ENCODE results near the gene OBSCN. TPM values are rescaled to one million over a fixed set of nuclear protein-coding genes. Genes with fewer than 3 reads are reported as not detected.

Gene OBSCN
- total and polyA plus RNA-seq, 2 of the 4 experiments (the other 2 are of a cell fraction), result 4.1 to 9.5 TPM

DNA sequence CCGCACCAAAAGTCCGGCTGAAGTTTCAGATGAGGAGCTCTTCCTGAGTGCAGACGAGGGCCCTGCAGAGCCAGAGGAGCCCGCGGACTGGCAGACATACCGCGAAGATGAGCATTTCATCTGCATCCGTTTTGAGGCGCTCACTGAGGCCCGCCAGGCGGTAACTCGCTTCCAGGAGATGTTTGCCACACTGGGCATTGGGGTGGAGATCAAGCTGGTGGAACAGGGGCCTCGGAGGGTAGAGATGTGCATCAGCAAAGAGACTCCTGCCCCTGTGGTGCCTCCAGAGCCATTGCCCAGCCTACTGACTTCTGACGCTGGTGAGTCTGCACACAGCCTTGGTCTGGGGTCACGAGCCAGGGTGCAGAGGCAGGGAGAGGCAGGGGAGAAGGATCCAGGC, 114.1 kb downstream of the OBSCN start:
- Histone ChIP-seq H2AFZ (replicated peaks; ENCODE audit: low read length, poor library complexity) (no peak overlapping the region), H3K14ac (replicated peaks; ENCODE audit: low read depth, low read length) (no peak overlapping the region), H3K27ac (ENCODE audit: insufficient read depth, low read length) (no peak overlapping the region), H4K8ac (ENCODE audit: low read depth in 2 of 2, low read length in 2 of 2) (no peak overlapping the region), H2BK120ac (ENCODE audit: low read depth, low read length) (no peak overlapping the region), H2AK5ac (ENCODE audit: low read depth, low read length) (no peak overlapping the region), H3K4me3 (ENCODE audit: insufficient read depth, low read depth, low read length) (no peak overlapping the region), H3K9ac (ENCODE audit: low read depth, low read length) (no peak overlapping the region), H3K79me1 (ENCODE audit: low read depth in 1 of 2, low read length in 2 of 2) (no peaks in the 10 kb centered on the region), H2BK5ac (ENCODE audit: low read depth, low read length, poor library complexity, severe bottlenecking) (no peak overlapping the region), H3K18ac (ENCODE audit: low read depth, low read length) (no peak overlapping the region), H2AK9ac (replicated peaks; ENCODE audit: low read depth, low read length, poor library complexity) (no peak overlapping the region), H3K4me2 (ENCODE audit: low read depth, low read length) (no peak overlapping the region), H2BK15ac (ENCODE audit: low read depth, low read length) (no peak overlapping the region), H3K56ac (ENCODE audit: extremely low read depth, insufficient read depth, low read length) (no peak overlapping the region), H4K5ac (ENCODE audit: low read depth, low read length) (no peak overlapping the region), H4K91ac (ENCODE audit: insufficient read depth, low read depth, low read length) (peak overlapping the region; percentile 34), H4K20me1 (ENCODE audit: insufficient read depth, low read length) (no peaks in the 10 kb centered on the region), H3K4me1 (ENCODE audit: control insufficient read depth, insufficient read depth, low read length) (peaks cover 11% of the 10 kb centered on the region), H3K4ac (ENCODE audit: low read depth, low read length) (no peak overlapping the region), H3K9me3 (ENCODE audit: control insufficient read depth, insufficient read depth, low read length) (peaks cover 4% of the 10 kb centered on the region; the same call in 1 of the 2 replicates), H3K23ac (ENCODE audit: low read depth, low read length) (no peak overlapping the region), H3K9me1 (ENCODE audit: insufficient read depth, low read length) (0 out of 2 replicates have a peak, but pooled peaks cover 14% of the 10 kb centered on the region), H2BK20ac (ENCODE audit: low read depth, low read length) (no peak overlapping the region), H3K27me3 (ENCODE audit: control insufficient read depth, insufficient read depth, low read length) (no peaks in the 10 kb centered on the region), H3K36me3 (ENCODE audit: control insufficient read depth, insufficient read depth, low read length) (peaks cover 46% of the 10 kb centered on the region)
- ATAC-seq (ENCODE audit: low read depth) (no peak), DNase-seq (no peak)
- TF ChIP-seq, protein P1, sequence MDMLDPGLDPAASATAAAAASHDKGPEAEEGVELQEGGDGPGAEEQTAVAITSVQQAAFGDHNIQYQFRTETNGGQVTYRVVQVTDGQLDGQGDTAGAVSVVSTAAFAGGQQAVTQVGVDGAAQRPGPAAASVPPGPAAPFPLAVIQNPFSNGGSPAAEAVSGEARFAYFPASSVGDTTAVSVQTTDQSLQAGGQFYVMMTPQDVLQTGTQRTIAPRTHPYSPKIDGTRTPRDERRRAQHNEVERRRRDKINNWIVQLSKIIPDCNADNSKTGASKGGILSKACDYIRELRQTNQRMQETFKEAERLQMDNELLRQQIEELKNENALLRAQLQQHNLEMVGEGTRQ (IDR thresholded peaks at IDR 0.05; ENCODE audit: low read depth, low read length), result no peak
- TF ChIP-seq CEBPB (IDR thresholded peaks at IDR 0.05; ENCODE audit: low read depth, low read length) (no peak), RCOR1 (IDR thresholded peaks at IDR 0.05; ENCODE audit: insufficient replicate concordance, low read length) (no peak), POLR2A (IDR thresholded peaks at IDR 0.05; ENCODE audit: low read depth, low read length) (no peak), MAZ (IDR thresholded peaks at IDR 0.05; ENCODE audit: borderline replicate concordance, low read depth, low read length) (no peak), RAD21 (IDR thresholded peaks at IDR 0.05; ENCODE audit: low read length) (no peak), NFE2L2 (IDR thresholded peaks at IDR 0.05; ENCODE audit: low read depth, low read length) (no peak), BHLHE40 (IDR thresholded peaks at IDR 0.05; ENCODE audit: low read depth, low read length) (no peak), SMC3 (IDR thresholded peaks at IDR 0.05; ENCODE audit: low read depth, low read length) (no peak), MXI1 (IDR thresholded peaks at IDR 0.05; ENCODE audit: borderline replicate concordance, low read depth, low read length) (no peak), MAFK (IDR thresholded peaks at IDR 0.05; ENCODE audit: low read depth, low read length) (no peak), CHD1 (IDR thresholded peaks at IDR 0.05; ENCODE audit: low read depth, low read length) (no peak), RFX5 (IDR thresholded peaks at IDR 0.05; ENCODE audit: low read depth, low read length) (no peak), FOS (IDR thresholded peaks at IDR 0.05; ENCODE audit: low read depth, low read length) (no peak)
- TF ChIP-seq, protein P2, sequence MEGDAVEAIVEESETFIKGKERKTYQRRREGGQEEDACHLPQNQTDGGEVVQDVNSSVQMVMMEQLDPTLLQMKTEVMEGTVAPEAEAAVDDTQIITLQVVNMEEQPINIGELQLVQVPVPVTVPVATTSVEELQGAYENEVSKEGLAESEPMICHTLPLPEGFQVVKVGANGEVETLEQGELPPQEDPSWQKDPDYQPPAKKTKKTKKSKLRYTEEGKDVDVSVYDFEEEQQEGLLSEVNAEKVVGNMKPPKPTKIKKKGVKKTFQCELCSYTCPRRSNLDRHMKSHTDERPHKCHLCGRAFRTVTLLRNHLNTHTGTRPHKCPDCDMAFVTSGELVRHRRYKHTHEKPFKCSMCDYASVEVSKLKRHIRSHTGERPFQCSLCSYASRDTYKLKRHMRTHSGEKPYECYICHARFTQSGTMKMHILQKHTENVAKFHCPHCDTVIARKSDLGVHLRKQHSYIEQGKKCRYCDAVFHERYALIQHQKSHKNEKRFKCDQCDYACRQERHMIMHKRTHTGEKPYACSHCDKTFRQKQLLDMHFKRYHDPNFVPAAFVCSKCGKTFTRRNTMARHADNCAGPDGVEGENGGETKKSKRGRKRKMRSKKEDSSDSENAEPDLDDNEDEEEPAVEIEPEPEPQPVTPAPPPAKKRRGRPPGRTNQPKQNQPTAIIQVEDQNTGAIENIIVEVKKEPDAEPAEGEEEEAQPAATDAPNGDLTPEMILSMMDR (conservative IDR thresholded peaks at IDR 0.05; ENCODE audit: low read depth, low read length), result no peak
- TF ChIP-seq, protein P3, sequence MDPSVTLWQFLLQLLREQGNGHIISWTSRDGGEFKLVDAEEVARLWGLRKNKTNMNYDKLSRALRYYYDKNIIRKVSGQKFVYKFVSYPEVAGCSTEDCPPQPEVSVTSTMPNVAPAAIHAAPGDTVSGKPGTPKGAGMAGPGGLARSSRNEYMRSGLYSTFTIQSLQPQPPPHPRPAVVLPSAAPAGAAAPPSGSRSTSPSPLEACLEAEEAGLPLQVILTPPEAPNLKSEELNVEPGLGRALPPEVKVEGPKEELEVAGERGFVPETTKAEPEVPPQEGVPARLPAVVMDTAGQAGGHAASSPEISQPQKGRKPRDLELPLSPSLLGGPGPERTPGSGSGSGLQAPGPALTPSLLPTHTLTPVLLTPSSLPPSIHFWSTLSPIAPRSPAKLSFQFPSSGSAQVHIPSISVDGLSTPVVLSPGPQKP (IDR thresholded peaks at IDR 0.05; ENCODE audit: borderline replicate concordance, low read depth, low read length), result no peak
- CTCF ChIA-PET, result no interaction called here
- BruUV-seq (replicated peaks), result no TSS peak
- WGBS, 2 experiments (ENCODE audit: extremely low coverage in 2 of 2, insufficient read length in 1 of 2), result 96% methylated on average over 11 of the region's 15 CpGs; no CpG with 5 or more reads in 1 of the 2 experiments
- dilution Hi-C loops (cut with HindIII; ENCODE audit: low sequenced_read_pairs, unreplicated experiment), result no loop called here
- intact Hi-C loops (cut with micrococcal nuclease), result no loop called here
- POLR2A ChIA-PET (ENCODE audit: unreplicated experiment), result no interaction called here
- in situ Hi-C loops (cut with MboI; ENCODE audit: low sequenced_read_pairs), result no loop called here
